Epidermal melanocyte (primary cell): Measurements from ENCODE around the gene PCSK5.

ENCODE experiments used
- DNase-seq: peaks from one replicate; pipeline ENCODE4 v3.0.0; 2011; ENCODE audit warnings: low spot score; ENCODE audit not compliant: insufficient read length

PCSK5 gene

DNA sequence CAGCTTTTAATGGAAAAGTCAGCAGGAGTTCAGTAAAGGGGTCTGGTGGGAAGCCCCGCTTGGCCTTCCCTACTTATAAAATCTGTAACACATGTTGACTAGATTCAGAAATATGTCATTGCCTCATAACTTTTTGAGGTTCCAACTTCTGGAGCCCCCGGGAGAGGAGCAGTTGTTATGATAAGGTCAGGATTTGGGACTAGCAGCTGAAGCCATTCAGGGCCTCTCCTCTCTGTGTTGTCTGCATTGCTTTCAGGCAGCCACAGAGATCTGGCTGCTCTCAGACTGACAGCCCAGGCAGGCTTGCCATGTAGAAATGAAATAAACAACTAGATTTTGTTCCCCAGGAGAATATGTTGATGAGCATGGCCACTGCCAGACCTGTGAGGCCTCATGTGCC, 336.7 kb downstream of the PCSK5 start:
- no peak for DNase-seq

DNA sequence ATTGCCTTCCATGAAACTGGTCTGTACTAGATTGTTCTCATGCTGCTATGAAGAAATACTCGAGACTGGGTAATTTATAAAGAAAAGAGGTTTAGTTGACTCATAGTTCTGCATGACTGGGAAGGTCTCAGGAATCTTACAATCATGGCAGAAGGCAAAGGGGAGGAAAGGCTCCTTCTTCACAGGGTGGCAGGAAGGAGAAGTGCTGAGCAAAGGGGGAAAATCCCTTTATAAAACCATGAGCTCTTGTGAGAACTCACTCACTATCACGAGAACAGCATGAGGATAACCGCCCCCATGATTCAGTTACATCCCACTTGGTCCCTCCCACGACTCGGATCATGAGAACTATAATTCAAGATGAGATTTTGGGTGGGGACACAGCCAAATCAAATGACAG, 340.5 kb downstream of the PCSK5 start:
- no peak for DNase-seq

DNA sequence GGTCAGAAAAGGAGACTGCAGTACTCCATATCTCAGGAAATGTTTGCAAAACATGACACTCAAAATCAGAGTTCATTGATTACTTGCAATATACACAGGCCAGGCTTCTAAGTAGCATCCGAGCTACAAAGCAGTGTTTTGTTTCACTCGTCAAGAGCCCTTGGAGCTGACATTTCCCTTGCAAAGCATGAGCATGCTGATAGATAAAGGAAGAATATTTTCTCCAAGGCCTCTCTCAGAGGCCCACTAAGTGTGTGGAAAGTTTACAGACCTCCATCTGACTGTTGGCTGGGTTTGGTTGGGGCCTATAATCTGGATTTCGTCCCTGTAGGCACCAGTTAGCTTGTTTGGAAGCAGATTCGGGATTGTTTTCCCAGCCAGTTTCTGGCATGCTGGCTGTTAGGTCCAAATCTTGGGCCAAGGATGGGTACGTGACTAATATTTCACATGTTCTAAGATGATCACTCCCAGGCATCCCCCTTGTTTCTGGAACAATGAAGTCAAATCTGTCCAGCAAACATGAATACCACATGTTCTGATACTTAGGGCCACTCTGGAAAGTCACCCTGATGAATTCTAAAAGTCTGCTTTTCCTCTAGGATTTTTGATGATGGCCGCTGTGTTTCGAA, 342.5 kb downstream of the PCSK5 start:
- no peak for DNase-seq

DNA sequence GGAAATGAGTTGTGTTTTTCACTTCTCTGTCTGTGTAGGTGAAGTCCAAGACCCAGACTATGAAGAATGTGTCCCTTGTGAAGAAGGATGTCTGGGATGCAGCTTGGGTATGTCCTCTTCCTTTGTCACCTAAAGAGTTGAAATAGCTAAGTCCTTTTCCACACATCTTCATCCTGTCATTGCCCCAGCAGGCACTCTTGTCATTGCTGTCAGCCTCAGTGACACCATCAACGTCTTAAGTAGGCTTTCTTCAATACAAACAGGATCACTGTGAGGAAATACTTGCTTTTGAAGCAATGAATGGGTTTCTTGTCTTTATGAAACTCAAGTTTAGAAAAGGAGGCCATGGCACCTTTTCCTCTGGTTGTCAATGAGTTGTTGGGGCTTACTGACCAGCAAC, 350.1 kb downstream of the PCSK5 start:
- DNase-seq, result no peak

DNA sequence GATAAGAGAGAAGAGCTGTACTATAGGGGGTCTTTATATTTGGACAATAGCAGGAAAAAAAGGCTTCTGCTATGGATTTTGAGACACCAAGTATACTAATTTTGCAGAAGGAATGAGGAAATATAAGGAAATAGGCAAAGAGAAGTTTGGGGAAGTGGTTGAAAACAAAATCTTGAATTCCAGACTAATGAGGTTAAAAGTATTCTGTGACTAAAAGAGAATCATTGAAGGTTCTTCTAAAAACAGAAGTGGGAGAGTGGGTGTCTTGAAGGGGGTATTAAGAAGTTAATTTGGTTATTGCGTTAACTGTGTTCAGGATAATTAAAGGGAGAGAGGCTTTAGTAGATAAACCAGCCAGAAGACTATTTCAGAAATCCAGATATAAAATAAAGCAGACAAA, 355.0 kb downstream of the PCSK5 start:
- no peak for DNase-seq

GRCh38 chr9:76246680-76247079, 356.2 kb downstream of the PCSK5 start:
- DNase-seq, result no peak

DNA sequence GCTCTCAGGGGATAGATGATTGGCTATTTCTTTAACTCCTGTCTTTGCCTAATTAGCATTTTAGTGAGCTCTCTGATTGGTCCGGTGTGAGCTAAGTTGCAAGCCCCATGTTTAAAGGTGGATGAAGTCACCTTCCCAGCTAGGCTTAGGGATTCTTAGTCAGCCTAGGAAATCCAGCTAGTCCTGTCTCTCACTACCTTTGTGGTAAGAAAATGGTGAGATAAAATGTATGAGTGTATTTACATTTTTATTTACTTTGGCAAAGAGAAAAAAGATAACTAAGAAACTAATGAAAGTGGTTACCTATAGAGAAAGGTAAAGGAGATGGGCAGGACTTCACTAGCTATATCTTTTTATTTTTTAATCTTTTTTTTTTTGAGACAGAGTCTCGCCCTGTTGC, 357.0 kb downstream of the PCSK5 start:
- DNase-seq, result no peak

DNA sequence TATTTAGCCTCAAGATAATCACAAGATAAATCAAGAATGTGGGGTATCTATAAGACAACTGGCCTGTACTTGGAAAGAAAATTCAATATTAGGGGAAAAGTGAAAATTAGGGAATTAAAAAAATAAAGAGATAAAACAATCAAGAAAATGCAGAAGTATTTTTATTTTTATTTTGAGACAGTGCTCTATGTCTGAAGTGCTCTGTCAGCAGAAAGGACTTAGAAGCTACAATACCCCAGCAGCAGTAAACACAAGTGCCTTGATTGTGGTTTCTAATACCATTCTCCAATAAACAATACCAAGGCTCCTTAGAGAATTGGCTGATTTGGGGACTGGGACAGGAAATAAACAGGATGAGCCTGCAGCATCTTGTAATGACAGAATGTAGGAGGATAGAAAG, 358.8 kb downstream of the PCSK5 start:
- DNase-seq, result no peak

GRCh38 chr9:76255781-76256455, 365.4 kb downstream of the PCSK5 start:
- DNase-seq, result no peak

GRCh38 chr9:76257311-76257710, 366.8 kb downstream of the PCSK5 start:
- no peak for DNase-seq

GRCh38 chr9:76266649-76267283, 376.3 kb downstream of the PCSK5 start:
- no peak for DNase-seq

DNA sequence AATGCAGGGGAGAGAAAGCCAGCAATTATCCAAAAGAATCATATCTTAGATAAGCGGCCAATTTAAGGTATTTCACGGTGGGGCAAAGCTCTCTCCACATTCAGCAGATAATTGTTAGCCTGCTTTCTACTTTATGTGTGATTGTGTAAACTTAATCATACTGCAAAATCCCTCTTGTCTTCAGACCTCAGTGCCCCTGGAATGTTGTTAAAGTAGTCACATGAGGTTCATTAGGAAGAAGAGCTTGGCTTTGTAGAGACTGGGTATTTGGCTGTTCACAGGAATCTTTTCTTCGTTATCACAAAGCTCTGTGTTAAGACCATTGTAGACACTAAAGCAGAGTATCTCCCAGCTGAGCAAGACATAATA, 376.8 kb downstream of the PCSK5 start:
- DNase-seq, result no peak

DNA sequence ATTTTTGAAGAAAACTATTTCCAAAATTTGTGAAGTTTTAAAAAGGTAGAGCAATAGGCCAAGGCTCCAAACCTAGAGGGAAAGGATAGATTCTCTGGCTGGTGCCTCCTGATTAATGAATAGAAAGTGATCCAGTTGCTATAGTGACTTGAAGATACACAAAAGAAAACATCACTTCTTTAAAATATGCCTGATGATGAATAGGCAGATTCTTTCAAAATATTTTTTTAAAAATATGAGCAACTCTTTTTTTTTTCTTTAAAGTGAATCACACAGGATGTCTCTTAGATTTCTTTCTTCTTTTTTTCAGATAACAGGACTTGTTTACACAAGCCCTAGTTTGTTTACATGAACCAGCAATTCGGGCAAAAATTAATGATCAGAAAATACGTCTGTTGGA, 379.3 kb downstream of the PCSK5 start:
- no peak for DNase-seq

GRCh38 chr9:76271755-76272154, 381.3 kb downstream of the PCSK5 start:
- DNase-seq, result no peak

DNA sequence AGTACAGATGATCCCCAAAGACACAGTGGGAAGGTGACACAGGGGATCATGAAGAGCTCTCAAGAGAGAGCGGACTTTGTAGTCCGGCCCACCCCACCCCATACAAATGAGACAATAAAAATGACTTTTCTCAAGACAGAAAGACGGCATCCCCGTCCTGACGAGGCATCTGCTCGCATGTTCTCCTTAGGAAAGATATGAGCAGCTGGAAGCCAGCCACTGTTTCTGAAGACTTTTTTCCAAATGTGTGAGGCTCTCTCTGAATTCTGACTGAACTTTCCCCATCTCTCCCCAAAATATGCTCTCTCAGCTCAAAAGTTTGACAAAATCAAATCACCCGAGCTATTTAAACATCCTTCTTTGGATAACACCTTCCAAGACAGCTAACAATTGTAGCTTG, 398.6 kb downstream of the PCSK5 start:
- DNase-seq, result no peak

- DNase-seq, result no peak
Observed at GRCh38 chr9:76289703-76290102, 399.2 kb downstream of the PCSK5 start.

GRCh38 chr9:76290555-76290954, 400.1 kb downstream of the PCSK5 start:
- DNase-seq, result no peak

DNA sequence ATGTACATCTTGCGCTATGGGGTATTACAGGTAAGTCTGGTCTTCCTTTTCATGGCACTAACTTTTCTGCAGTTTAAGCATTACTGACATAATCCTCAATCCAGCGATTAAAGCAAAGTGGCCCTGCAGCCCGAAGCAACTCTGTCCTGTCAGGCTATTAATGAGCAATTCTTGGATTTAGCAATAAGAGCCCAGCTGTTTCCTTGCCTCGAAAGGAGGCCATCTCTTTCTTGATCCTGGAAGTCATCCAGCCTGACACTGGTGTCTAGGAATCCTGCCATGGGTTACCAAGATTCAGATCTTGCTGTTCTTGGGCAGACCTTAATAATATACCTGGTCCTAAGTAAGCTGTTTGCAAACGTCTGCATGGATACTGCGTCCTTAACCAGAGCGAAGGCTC, 401.8 kb downstream of the PCSK5 start:
- DNase-seq, result no peak

DNA sequence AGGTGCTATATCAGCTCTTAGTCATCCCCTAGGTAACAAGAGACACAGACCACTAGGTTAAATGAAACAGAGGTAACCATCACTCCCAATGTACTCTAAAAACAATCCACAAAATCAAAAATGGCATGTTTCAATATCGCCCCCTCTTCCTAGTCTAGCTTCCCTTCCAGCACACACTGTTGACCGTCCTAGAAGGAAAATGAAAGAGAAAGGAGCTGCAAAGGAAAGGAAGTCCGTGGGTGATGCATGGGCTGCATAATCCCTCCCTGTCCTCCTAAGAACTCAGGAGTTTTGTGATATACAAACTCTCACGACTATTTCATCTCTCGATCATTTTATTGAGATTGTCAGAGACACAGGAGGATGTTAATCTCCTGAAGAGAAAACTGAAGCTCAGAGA, 402.2 kb downstream of the PCSK5 start:
- no peak for DNase-seq

- DNase-seq, result no peak
Observed at GRCh38 chr9:76294301-76294700, 403.8 kb downstream of the PCSK5 start.

- no peak for DNase-seq
Observed at GRCh38 chr9:76296561-76297310, 406.3 kb downstream of the PCSK5 start.

DNA sequence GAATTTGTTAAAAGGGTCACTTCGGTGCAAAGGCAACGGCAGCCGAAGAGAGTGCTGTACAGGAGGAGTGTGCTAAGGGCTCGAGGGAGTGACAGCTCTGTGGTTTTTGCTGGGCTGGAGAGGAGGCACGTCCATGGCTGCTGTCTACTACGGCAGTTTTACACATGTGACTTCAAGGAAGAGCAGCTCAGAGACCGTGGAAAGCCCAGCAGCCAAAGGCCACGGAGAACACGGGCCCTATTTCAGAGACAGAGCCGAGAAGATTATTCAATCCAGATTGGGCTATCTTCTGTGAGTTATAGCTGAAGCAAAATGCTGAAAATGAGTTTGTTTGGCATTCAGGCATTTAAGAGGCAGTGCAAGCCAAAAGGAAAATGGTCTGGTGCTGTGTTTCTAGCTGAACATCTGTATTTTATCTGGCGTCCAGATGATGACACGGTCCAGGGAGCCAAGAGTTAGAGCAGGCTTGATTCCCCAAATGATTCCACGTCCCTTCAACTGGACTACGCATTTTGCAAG, 407.3 kb downstream of the PCSK5 start:
- peak; percentile 50 for DNase-seq
